BE2C (cell line): Measurements from ENCODE around the gene LHCGR.

Experiments
- DNase-seq: peaks from one replicate; pipeline ENCODE4 v3.0.0-alpha.2; 2020
- H3K27me3 ChIP-seq: fragments of 250-450 bp; sonication (Bioruptor Pico); 2 replicates; pipeline ENCODE4 v1.5.1; 2020; ENCODE audit warnings: mild to moderate bottlenecking
- H3K36me3 ChIP-seq: fragments of 250-450 bp; sonication (Bioruptor Pico); 2 replicates; pipeline ENCODE4 v1.5.1; 2020; ENCODE audit warnings: mild to moderate bottlenecking
- H3K4me1 ChIP-seq: fragments of 250-450 bp; sonication (Bioruptor Pico); 2 replicates; pipeline ENCODE4 v1.5.1; 2020
- H3K4me3 ChIP-seq: 2 replicates; pipeline ENCODE4 v1.5.1; 2011; ENCODE audit warnings: low read depth, low read length
- H3K9me3 ChIP-seq: fragments of 250-450 bp; sonication (Bioruptor Pico); 2 replicates; pipeline ENCODE4 v1.5.1; 2020
- TF ChIP-seq, protein P1 (sequence below): IDR thresholded peaks from 2 replicates; pipeline ENCODE4 v1.5.1; 2012; ENCODE audit warnings: mild to moderate bottlenecking, low read depth, low read length

Gene LHCGR

GRCh38 chr2:48717846-48718245 is 37.7 kb downstream of the LHCGR start:
- no peak for DNase-seq
- TF ChIP-seq, protein P1, sequence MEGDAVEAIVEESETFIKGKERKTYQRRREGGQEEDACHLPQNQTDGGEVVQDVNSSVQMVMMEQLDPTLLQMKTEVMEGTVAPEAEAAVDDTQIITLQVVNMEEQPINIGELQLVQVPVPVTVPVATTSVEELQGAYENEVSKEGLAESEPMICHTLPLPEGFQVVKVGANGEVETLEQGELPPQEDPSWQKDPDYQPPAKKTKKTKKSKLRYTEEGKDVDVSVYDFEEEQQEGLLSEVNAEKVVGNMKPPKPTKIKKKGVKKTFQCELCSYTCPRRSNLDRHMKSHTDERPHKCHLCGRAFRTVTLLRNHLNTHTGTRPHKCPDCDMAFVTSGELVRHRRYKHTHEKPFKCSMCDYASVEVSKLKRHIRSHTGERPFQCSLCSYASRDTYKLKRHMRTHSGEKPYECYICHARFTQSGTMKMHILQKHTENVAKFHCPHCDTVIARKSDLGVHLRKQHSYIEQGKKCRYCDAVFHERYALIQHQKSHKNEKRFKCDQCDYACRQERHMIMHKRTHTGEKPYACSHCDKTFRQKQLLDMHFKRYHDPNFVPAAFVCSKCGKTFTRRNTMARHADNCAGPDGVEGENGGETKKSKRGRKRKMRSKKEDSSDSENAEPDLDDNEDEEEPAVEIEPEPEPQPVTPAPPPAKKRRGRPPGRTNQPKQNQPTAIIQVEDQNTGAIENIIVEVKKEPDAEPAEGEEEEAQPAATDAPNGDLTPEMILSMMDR = no peak
- Histone ChIP-seq H3K4me3 (no peak overlapping the region), H3K36me3 (no peaks in the 10 kb centered on the region), H3K27me3 (no peaks in the 10 kb centered on the region), H3K4me1 (no peaks in the 10 kb centered on the region), H3K9me3 (no peaks in the 10 kb centered on the region)

GRCh38 chr2:48715956-48716355 is 39.6 kb downstream of the LHCGR start:
- DNase-seq = no peak
- Histone ChIP-seq H3K9me3 (no peaks in the 10 kb centered on the region), H3K4me3 (no peak overlapping the region), H3K36me3 (no peaks in the 10 kb centered on the region), H3K4me1 (no peaks in the 10 kb centered on the region), H3K27me3 (no peaks in the 10 kb centered on the region)
- TF ChIP-seq, protein P1 = no peak

DNA sequence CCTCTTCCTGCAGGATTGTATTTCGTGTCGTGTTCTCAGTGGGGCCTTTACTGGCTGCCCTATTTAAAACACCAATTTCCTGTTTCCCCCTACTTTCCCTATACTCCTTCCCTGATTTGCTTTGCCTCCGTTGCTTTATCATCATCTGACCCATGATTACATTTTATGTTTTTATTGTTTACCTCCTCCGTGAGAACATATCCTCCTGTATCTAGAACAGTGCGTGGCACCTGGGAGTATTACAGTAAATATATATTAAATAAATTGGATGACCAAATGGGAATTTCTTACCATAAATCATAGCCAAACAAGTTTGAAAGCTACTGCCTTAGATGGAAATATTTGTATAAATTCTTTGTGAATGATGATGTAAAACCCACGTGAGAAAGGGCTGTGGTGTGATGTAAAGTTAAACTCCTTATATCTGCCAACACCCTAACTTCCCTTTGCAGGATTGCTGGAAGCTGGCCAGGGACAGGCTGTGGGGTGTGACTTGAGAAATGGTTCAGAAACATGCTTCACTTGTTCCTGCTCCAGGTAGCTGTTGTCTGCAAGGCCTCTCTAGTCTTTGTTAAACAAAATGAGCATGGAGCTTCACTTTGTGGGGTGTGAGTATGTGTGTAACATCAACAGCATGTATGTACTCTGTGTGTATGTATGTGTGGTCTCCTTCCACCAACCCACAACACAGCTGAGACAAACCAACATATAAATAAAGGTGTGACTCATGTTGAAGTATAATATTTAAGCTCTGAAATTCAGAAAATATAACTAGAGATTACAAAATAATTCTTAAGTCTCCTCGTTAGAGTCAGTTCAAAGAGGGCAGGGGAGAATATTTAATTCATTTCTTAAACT is 40.3 kb downstream of the LHCGR start:
- H3K36me3 ChIP-seq = no peaks in the 10 kb centered on the region
- TF ChIP-seq, protein P1 = no peak
- H3K4me3 ChIP-seq = no peak overlapping the region
- no peaks in the 10 kb centered on the region for H3K27me3 ChIP-seq
- no peaks in the 10 kb centered on the region for H3K4me1 ChIP-seq
- no peaks in the 10 kb centered on the region for H3K9me3 ChIP-seq
- DNase-seq = no peak

GRCh38 chr2:48714245-48714644 is 41.3 kb downstream of the LHCGR start:
- no peak overlapping the region for H3K4me3 ChIP-seq
- no peaks in the 10 kb centered on the region for H3K36me3 ChIP-seq
- H3K9me3 ChIP-seq = no peaks in the 10 kb centered on the region
- no peaks in the 10 kb centered on the region for H3K27me3 ChIP-seq
- H3K4me1 ChIP-seq = no peaks in the 10 kb centered on the region
- no peak for DNase-seq
- TF ChIP-seq, protein P1 = no peak

DNA sequence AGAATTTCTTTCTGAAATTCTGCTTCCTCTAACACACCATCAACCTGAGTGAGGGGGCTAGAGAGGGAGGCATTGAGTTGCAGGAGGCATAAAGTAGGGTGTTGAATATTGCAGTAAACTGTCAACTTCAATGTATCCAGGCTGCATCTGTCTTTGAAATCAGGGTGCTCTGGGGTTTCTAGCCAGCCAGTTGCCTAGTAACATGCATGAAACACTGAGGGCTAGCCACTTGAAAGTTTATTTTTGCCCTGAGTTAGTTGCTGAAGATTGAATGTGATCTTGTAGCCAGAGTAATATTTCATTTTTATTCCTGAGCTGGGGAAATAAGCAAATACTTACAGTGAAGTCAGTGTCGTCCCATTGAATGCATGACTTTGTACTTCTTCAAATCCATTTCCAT is 41.9 kb downstream of the LHCGR start:
- Histone ChIP-seq H3K4me1 (no peaks in the 10 kb centered on the region), H3K36me3 (no peaks in the 10 kb centered on the region), H3K27me3 (no peaks in the 10 kb centered on the region), H3K4me3 (no peak overlapping the region), H3K9me3 (no peaks in the 10 kb centered on the region)
- no peak for DNase-seq
- TF ChIP-seq, protein P1 = no peak

- Histone ChIP-seq H3K9me3 (no peaks in the 10 kb centered on the region), H3K27me3 (no peaks in the 10 kb centered on the region), H3K4me3 (no peak overlapping the region), H3K4me1 (no peaks in the 10 kb centered on the region), H3K36me3 (no peaks in the 10 kb centered on the region)
- no peak for DNase-seq
- TF ChIP-seq, protein P1 = no peak
These were observed 43.4 kb downstream of the LHCGR start for GRCh38 chr2:48712151-48712550.
